HepG2 (cell line): Measurements from ENCODE around the gene DCTN4. TPM values are rescaled to one million over a fixed set of nuclear protein-coding genes. Genes with fewer than 3 reads are reported as not detected.
A peak's percentile ranks its signal among the peaks of the same experiment; 100 is the strongest.

Source experiments
- BCL6 ChIP-seq: IDR thresholded peaks from 2 replicates; pipeline ENCODE4 v1.6.1; 2016; ENCODE audit warnings: missing genetic modification reagents, missing compliant biosample characterization
- DNMT1 ChIP-seq: sonication (generic); formaldehyde crosslinking; IDR thresholded peaks from 2 replicates; pipeline ENCODE4 v1.5.1; 2020; ENCODE audit warnings: mild to moderate bottlenecking, missing genetic modification reagents
- FOXK2 ChIP-seq: fragments of 450-650 bp; IDR thresholded peaks from 2 replicates; pipeline ENCODE4 v1.6.1; 2016
- FOXM1 ChIP-seq: sonication (generic); formaldehyde crosslinking; IDR thresholded peaks from 2 replicates; pipeline ENCODE4 v1.5.0; 2020; ENCODE audit warnings: missing genetic modification reagents
- KDM6A ChIP-seq: IDR thresholded peaks from 2 replicates; pipeline ENCODE4 v1.6.1; 2016; ENCODE audit warnings: low read depth
- PHF8 ChIP-seq: sonication (generic); formaldehyde crosslinking; IDR thresholded peaks from 2 replicates; pipeline ENCODE4 v1.5.0; 2020; ENCODE audit warnings: missing genetic modification reagents
- SAP130 ChIP-seq: IDR thresholded peaks from 2 replicates; pipeline ENCODE4 v1.6.1; 2016; ENCODE audit warnings: low read depth
- SKI ChIP-seq: fragments of 450-650 bp; IDR thresholded peaks from one replicate; pipeline ENCODE4 v1.6.1; 2018; ENCODE audit warnings: mild to moderate bottlenecking; ENCODE audit not compliant: partially characterized antibody
- SNAI1 ChIP-seq: sonication (generic); formaldehyde crosslinking; IDR thresholded peaks from 2 replicates; pipeline ENCODE4 v1.5.0; 2020; ENCODE audit warnings: mild to moderate bottlenecking, missing genetic modification reagents, borderline replicate concordance
- TEAD2 ChIP-seq: sonication (generic); formaldehyde crosslinking; IDR thresholded peaks from 2 replicates; pipeline ENCODE4 v1.9.0; 2021; ENCODE audit warnings: missing genetic modification reagents
- ZNF12 ChIP-seq: sonication (generic); formaldehyde crosslinking; IDR thresholded peaks from 2 replicates; pipeline ENCODE4 v1.5.0; 2020; ENCODE audit warnings: missing genetic modification reagents
- ZNF546 ChIP-seq: sonication (generic); formaldehyde crosslinking; conservative IDR thresholded peaks from 2 replicates; pipeline ENCODE4 v1.8.1; 2023; ENCODE audit warnings: mild to moderate bottlenecking, missing genetic modification reagents
- polyA plus RNA-seq, 8 experiments: library from polyadenylated mRNA; depleted of rRNA in 3 of 8; stranded (reverse) in 7 of 8; unstranded in 1 of 8; fragments of >200 nt; fragmentation: Illumina TruSeq in 4 of 8; extraction: Trizol in 4 of 8; gene quantifications; 2 replicates each; pipeline versions ENCODE4 v1.2.1 to v1.2.3, GENCODE V29; 2011 to 2016; ENCODE audit warnings: low read depth in 4 of 8, missing spikeins in 1 of 8, mixed read lengths in 1 of 8; ENCODE audit not compliant: insufficient read depth in 1 of 8
- total RNA-seq, 5 experiments: library from RNA; depleted of rRNA; stranded (reverse); fragments of >200 nt; fragmentation: Illumina TruSeq; extraction: Trizol; gene quantifications; 2 replicates each; pipeline ENCODE4 v1.2.3, GENCODE V29; 2016; ENCODE audit warnings: low read depth in 1 of 5
- TF ChIP-seq, protein P1 (sequence below): sonication (generic); formaldehyde crosslinking; IDR thresholded peaks from 2 replicates; pipeline ENCODE4 v1.4.0; 2020; ENCODE audit warnings: missing genetic modification reagents; ENCODE audit errors: not compliant biosample characterization
- TF ChIP-seq, protein P2 (sequence below): IDR thresholded peaks from 2 replicates; pipeline ENCODE4 v1.6.1; 2018; ENCODE audit warnings: missing genetic modification reagents
- TF ChIP-seq, protein P3 (sequence below): sonication (generic); formaldehyde crosslinking; IDR thresholded peaks from 2 replicates; pipeline ENCODE4 v1.4.0; 2020; ENCODE audit warnings: missing genetic modification reagents, borderline replicate concordance
- TF ChIP-seq, protein P4 (sequence below): sonication (generic); formaldehyde crosslinking; IDR thresholded peaks from 2 replicates; pipeline ENCODE4 v1.8.1; 2023; ENCODE audit warnings: mild to moderate bottlenecking, moderate library complexity, missing genetic modification reagents
- TF ChIP-seq, protein P5 (sequence below): sonication (generic); formaldehyde crosslinking; IDR thresholded peaks from 2 replicates; pipeline ENCODE4 v1.5.1; 2020; ENCODE audit warnings: missing genetic modification reagents, mild to moderate bottlenecking, borderline replicate concordance
- TF ChIP-seq, protein P6 (sequence below): sonication (generic); formaldehyde crosslinking; IDR thresholded peaks from 2 replicates; pipeline ENCODE4 v1.5.1; 2020; ENCODE audit warnings: missing genetic modification reagents, mild to moderate bottlenecking, borderline replicate concordance

DCTN4 gene
- total and polyA plus RNA-seq, 2 of the 13 experiments (the other 11 are each of a cell fraction or from before 2014, with no cell fraction given), result 24.1 to 26.9 TPM

DNA sequence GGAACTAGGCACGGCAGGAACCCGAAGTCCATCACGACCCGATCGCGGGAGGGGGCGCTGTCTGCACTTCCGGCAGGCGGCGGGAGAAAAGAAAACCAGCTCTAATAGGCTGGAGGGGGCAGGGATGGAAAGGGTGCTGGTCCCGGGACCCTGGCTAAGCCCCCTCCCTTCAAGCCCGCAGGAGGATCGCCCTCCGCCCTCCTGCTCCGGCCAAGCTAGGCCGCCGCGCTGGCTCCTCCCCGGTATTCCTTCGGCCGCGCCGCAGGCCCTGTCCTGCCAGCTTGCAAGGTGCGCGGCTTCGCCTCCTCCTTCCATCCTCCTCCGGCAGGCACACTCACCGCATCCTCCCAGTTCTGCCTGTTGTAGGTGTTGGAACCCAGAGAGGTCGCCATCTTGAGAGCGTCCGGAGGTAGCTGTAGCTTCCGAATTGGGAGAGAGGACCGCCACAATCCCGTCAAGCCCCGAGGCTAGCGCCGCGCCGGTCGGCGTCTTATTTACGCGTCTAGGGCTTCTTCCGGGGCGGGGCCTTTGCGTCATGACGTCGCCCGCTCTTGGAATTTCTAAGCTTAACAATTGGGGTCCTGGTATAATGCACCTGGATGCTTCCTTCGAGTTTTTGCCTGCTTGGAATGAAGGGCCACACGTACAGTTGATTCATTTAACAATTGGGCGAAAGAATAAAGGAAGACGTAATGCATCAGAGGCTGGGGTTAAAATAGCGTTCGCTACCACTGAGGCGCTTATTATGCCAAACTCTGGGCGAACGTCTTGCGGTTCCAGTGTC lies 58.0 kb downstream of the DCTN4 start, which contains the start of gene RBM22 (continued):
- TF ChIP-seq FOXK2 (0 out of 2 replicates have a peak, but pooled peaks have one; percentile 14), PHF8 (CRISPR knock-in tag) (peak; percentile 97), SNAI1 (CRISPR knock-in tag) (peak; percentile 85; the same call in 1 of the 2 replicates), FOXM1 (CRISPR knock-in tag) (no peak), BCL6 (peak; percentile 30; the same call in 1 of the 2 replicates), SAP130 (CRISPR knock-in tag) (peak; percentile 88), TEAD2 (CRISPR knock-in tag) (no peak), SKI (no peak), KDM6A (no peak), ZNF546 (CRISPR knock-in tag) (no peak), DNMT1 (CRISPR knock-in tag) (peak; percentile 72; the same call in 1 of the 2 replicates), ZNF12 (CRISPR knock-in tag) (no peak)
- TF ChIP-seq, protein P1, sequence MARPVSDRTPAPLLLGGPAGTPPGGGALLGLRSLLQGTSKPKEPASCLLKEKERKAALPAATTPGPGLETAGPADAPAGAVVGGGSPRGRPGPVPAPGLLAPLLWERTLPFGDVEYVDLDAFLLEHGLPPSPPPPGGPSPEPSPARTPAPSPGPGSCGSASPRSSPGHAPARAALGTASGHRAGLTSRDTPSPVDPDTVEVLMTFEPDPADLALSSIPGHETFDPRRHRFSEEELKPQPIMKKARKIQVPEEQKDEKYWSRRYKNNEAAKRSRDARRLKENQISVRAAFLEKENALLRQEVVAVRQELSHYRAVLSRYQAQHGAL (CRISPR knock-in tag), result no peak
- TF ChIP-seq, protein P2, sequence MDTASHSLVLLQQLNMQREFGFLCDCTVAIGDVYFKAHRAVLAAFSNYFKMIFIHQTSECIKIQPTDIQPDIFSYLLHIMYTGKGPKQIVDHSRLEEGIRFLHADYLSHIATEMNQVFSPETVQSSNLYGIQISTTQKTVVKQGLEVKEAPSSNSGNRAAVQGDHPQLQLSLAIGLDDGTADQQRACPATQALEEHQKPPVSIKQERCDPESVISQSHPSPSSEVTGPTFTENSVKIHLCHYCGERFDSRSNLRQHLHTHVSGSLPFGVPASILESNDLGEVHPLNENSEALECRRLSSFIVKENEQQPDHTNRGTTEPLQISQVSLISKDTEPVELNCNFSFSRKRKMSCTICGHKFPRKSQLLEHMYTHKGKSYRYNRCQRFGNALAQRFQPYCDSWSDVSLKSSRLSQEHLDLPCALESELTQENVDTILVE (CRISPR knock-in tag), result peak; percentile 80; the same call in 1 of the 2 replicates
- TF ChIP-seq, protein P3, sequence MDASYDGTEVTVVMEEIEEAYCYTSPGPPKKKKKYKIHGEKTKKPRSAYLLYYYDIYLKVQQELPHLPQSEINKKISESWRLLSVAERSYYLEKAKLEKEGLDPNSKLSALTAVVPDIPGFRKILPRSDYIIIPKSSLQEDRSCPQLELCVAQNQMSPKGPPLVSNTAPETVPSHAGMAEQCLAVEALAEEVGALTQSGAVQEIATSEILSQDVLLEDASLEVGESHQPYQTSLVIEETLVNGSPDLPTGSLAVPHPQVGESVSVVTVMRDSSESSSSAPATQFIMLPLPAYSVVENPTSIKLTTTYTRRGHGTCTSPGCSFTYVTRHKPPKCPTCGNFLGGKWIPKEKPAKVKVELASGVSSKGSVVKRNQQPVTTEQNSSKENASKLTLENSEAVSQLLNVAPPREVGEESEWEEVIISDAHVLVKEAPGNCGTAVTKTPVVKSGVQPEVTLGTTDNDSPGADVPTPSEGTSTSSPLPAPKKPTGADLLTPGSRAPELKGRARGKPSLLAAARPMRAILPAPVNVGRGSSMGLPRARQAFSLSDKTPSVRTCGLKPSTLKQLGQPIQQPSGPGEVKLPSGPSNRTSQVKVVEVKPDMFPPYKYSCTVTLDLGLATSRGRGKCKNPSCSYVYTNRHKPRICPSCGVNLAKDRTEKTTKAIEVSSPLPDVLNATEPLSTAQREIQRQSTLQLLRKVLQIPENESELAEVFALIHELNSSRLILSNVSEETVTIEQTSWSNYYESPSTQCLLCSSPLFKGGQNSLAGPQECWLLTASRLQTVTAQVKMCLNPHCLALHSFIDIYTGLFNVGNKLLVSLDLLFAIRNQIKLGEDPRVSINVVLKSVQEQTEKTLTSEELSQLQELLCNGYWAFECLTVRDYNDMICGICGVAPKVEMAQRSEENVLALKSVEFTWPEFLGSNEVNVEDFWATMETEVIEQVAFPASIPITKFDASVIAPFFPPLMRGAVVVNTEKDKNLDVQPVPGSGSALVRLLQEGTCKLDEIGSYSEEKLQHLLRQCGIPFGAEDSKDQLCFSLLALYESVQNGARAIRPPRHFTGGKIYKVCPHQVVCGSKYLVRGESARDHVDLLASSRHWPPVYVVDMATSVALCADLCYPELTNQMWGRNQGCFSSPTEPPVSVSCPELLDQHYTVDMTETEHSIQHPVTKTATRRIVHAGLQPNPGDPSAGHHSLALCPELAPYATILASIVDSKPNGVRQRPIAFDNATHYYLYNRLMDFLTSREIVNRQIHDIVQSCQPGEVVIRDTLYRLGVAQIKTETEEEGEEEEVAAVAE, result 0 out of 2 replicates have a peak, but pooled peaks have one; percentile 14
- TF ChIP-seq, protein P4, sequence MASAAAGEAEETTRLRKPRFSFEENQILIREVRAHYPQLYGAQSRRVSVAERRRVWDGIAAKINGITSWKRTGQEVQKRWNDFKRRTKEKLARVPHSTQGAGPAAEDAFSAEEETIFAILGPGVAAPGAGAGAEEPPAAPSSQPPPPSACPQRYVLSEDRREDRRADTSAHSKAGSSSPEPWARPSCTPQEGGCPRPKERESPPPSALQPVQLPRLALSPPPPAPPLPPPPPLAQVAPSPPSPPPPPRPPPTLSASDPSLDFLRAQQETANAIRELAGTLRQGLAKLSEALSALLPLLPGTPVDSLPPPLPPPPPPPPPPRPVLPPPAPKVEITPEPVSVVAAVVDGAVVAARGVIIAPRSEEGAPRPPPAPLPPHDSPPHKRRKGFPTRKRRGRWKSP (CRISPR knock-in tag), result peak; percentile 59; the same call in 1 of the 2 replicates
- TF ChIP-seq, protein P5, sequence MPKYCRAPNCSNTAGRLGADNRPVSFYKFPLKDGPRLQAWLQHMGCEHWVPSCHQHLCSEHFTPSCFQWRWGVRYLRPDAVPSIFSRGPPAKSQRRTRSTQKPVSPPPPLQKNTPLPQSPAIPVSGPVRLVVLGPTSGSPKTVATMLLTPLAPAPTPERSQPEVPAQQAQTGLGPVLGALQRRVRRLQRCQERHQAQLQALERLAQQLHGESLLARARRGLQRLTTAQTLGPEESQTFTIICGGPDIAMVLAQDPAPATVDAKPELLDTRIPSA (CRISPR knock-in tag), result peak; percentile 82; the same call in 1 of the 2 replicates
- TF ChIP-seq, protein P6, sequence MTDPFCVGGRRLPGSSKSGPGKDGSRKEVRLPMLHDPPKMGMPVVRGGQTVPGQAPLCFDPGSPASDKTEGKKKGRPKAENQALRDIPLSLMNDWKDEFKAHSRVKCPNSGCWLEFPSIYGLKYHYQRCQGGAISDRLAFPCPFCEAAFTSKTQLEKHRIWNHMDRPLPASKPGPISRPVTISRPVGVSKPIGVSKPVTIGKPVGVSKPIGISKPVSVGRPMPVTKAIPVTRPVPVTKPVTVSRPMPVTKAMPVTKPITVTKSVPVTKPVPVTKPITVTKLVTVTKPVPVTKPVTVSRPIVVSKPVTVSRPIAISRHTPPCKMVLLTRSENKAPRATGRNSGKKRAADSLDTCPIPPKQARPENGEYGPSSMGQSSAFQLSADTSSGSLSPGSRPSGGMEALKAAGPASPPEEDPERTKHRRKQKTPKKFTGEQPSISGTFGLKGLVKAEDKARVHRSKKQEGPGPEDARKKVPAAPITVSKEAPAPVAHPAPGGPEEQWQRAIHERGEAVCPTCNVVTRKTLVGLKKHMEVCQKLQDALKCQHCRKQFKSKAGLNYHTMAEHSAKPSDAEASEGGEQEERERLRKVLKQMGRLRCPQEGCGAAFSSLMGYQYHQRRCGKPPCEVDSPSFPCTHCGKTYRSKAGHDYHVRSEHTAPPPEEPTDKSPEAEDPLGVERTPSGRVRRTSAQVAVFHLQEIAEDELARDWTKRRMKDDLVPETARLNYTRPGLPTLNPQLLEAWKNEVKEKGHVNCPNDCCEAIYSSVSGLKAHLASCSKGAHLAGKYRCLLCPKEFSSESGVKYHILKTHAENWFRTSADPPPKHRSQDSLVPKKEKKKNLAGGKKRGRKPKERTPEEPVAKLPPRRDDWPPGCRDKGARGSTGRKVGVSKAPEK (CRISPR knock-in tag), result no peak
